ENCODE measurements around the gene NRXN2.

GRCh38 chr11:64736654-64737053 is 13.7 kb upstream of the NRXN2 start:
- TF ChIP-seq, protein P1, sequence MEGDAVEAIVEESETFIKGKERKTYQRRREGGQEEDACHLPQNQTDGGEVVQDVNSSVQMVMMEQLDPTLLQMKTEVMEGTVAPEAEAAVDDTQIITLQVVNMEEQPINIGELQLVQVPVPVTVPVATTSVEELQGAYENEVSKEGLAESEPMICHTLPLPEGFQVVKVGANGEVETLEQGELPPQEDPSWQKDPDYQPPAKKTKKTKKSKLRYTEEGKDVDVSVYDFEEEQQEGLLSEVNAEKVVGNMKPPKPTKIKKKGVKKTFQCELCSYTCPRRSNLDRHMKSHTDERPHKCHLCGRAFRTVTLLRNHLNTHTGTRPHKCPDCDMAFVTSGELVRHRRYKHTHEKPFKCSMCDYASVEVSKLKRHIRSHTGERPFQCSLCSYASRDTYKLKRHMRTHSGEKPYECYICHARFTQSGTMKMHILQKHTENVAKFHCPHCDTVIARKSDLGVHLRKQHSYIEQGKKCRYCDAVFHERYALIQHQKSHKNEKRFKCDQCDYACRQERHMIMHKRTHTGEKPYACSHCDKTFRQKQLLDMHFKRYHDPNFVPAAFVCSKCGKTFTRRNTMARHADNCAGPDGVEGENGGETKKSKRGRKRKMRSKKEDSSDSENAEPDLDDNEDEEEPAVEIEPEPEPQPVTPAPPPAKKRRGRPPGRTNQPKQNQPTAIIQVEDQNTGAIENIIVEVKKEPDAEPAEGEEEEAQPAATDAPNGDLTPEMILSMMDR (IDR thresholded peaks at IDR 0.05) = no peak
- no peak for TF ChIP-seq EZH2phosphoT487 (IDR thresholded peaks at IDR 0.05)
